Endothelial cell of umbilical vein (primary cell): ENCODE measurements around the gene SEC22A. TPM values are rescaled to one million over a fixed set of nuclear protein-coding genes. Genes with fewer than 3 reads are reported as not detected.

Source experiments
- BruUV-seq: library from RNA; stranded (reverse); fragments of 400-500 nt; replicated peaks from 2 replicates; lab custom pipeline; 2021; lab: Mats Ljungman, UMichigan
- CTCF ChIA-PET: fragments of 300-600, 350-600 bp; sonication (Branson Sonifier 250); formaldehyde crosslinking; loops from one replicate; lab custom pipeline; 2021; ENCODE audit warnings: antibody characterized with exemption, inconsistent platforms; lab: Charles Lee
- POLR2A ChIA-PET: fragments of 300-600, 350-600 bp; sonication (Branson Sonifier 250); formaldehyde crosslinking; loops from one replicate; lab custom pipeline; 2021; ENCODE audit warnings: antibody characterized with exemption, inconsistent platforms; lab: Charles Lee
- DNase-seq: peaks from one replicate; pipeline ENCODE4 v3.0.0-alpha.2; 2011; ENCODE audit warnings: low read depth, low spot score
- FAIRE-seq: peaks from 2 replicates; lab custom pipeline; 2011; peaks lifted over from hg19 to GRCh38; lab: Jason Lieb, UNC
- H2AFZ ChIP-seq: 2 replicates; pipeline ENCODE4 v1.6.0; 2012; ENCODE audit warnings: low read depth, low read length, control low read depth, inconsistent platforms
- H3K27ac ChIP-seq: 2 replicates; pipeline ENCODE4 v1.5.1; 2011; ENCODE audit warnings: low read depth, mild to moderate bottlenecking, control low read depth, low read length, moderate library complexity; ENCODE audit not compliant: insufficient read depth
- H3K27me3 ChIP-seq, 2 experiments: 2 replicates each; pipeline versions ENCODE4 v1.6.0 to v1.6.1; 2011; ENCODE audit warnings: low read length in 2 of 2, mixed read lengths in 1 of 2; ENCODE audit not compliant: control insufficient read depth in 2 of 2, insufficient read depth in 2 of 2
- H3K36me3 ChIP-seq, 2 experiments: 2 replicates in 1 of 2; 3 replicates in 1 of 2; pipeline ENCODE4 v1.5.1; 2011; ENCODE audit warnings: low read length in 2 of 2, mild to moderate bottlenecking in 1 of 2, moderate library complexity in 1 of 2; ENCODE audit not compliant: control insufficient read depth in 2 of 2, insufficient read depth in 2 of 2; ENCODE audit errors: extremely low read depth in 1 of 2
- H3K4me1 ChIP-seq: 3 replicates; pipeline ENCODE4 v1.5.1; 2011; ENCODE audit warnings: mild to moderate bottlenecking, low read length; ENCODE audit not compliant: control insufficient read depth, insufficient read depth; ENCODE audit errors: extremely low read depth
- H3K4me2 ChIP-seq: 2 replicates; pipeline ENCODE4 v1.6.1; 2011; ENCODE audit warnings: low read length, control low read depth, mixed read lengths; ENCODE audit not compliant: insufficient read depth
- H3K4me3 ChIP-seq, 3 experiments: fragments of 200-600 bp in 1 of 3; sonication (generic), shearing (Covaris generic) in 1 of 3; replicated peaks in 1 of 3; 2 replicates each; pipeline ENCODE4 v1.5.1; 2011 to 2016; ENCODE audit warnings: control low read depth in 3 of 3, low read length in 3 of 3, mild to moderate bottlenecking in 2 of 3, inconsistent platforms in 1 of 3, low read depth in 1 of 3, moderate library complexity in 1 of 3; ENCODE audit not compliant: insufficient read depth in 1 of 3
- H3K79me2 ChIP-seq: 2 replicates; pipeline ENCODE4 v1.6.0; 2012; ENCODE audit warnings: low read length, inconsistent platforms; ENCODE audit not compliant: control insufficient read depth, insufficient read depth
- H3K9ac ChIP-seq: replicated peaks from 2 replicates; pipeline ENCODE3; 2011; ENCODE audit warnings: low read length, control low read depth; ENCODE audit not compliant: insufficient read depth; ENCODE audit errors: extremely low read depth
- H3K9me1 ChIP-seq: replicated peaks from 3 replicates; pipeline ENCODE4 v1.6.0; 2011; ENCODE audit warnings: mild to moderate bottlenecking, low read length; ENCODE audit not compliant: control insufficient read depth, insufficient read depth; ENCODE audit errors: extremely low read depth
- H3K9me3 ChIP-seq: replicated peaks from 2 replicates; pipeline ENCODE4 v1.5.1; 2012; ENCODE audit warnings: low read length, inconsistent platforms; ENCODE audit not compliant: control insufficient read depth, insufficient read depth
- H4K20me1 ChIP-seq: replicated peaks from 2 replicates; pipeline ENCODE3; 2011; ENCODE audit warnings: mild to moderate bottlenecking, low read length; ENCODE audit not compliant: control insufficient read depth, insufficient read depth; ENCODE audit errors: extremely low read depth
- CTCF ChIP-seq, 2 donors: IDR thresholded peaks; 1 replicate in 1 of 2; 2 replicates in 1 of 2; pipeline ENCODE4 v1.5.1; 2011; ENCODE audit warnings: low read length in 2 of 2, mild to moderate bottlenecking in 2 of 2, moderate library complexity in 2 of 2, control low read depth in 1 of 2, inconsistent platforms in 1 of 2, low read depth in 1 of 2; ENCODE audit not compliant: insufficient read depth in 1 of 2; ENCODE audit errors: extremely low read depth in 1 of 2
- EZH2 ChIP-seq: IDR thresholded peaks from 2 replicates; pipeline ENCODE4 v1.6.1; 2012; ENCODE audit warnings: borderline replicate concordance, low read depth, mild to moderate bottlenecking, moderate library complexity, low read length, inconsistent platforms; ENCODE audit not compliant: severe bottlenecking
- FOS ChIP-seq: IDR thresholded peaks from 2 replicates; pipeline ENCODE4 v1.6.1; 2011; ENCODE audit warnings: mild to moderate bottlenecking, low read length, moderate library complexity, borderline replicate concordance; ENCODE audit not compliant: insufficient read depth
- GATA2 ChIP-seq: IDR thresholded peaks from 2 replicates; pipeline ENCODE4 v1.7.0; 2011; ENCODE audit warnings: low read depth, mild to moderate bottlenecking, moderate library complexity, mixed read lengths, low read length; ENCODE audit not compliant: insufficient read length, insufficient read depth
- JUN ChIP-seq: IDR thresholded peaks from 2 replicates; pipeline ENCODE4 v1.6.1; 2011; ENCODE audit warnings: borderline replicate concordance, low read depth; ENCODE audit not compliant: insufficient read length, insufficient read depth
- MAX ChIP-seq: IDR thresholded peaks from 2 replicates; pipeline ENCODE4 v1.6.1; 2011; ENCODE audit not compliant: insufficient read depth, insufficient read length
- MYC ChIP-seq: IDR thresholded peaks from one replicate; pipeline ENCODE4 v1.6.1; 2011; ENCODE audit warnings: mild to moderate bottlenecking, low read depth, low read length
- POLR2A ChIP-seq: IDR thresholded peaks from 2 replicates; pipeline ENCODE4 v1.6.1; 2012; ENCODE audit warnings: low read depth, mild to moderate bottlenecking, control low read depth, low read length
- POLR2AphosphoS5 ChIP-seq: IDR thresholded peaks from 2 replicates; pipeline ENCODE4 v1.6.1; 2012; ENCODE audit warnings: low read depth, mild to moderate bottlenecking, control low read depth, low read length, moderate library complexity; ENCODE audit not compliant: insufficient read depth
- dilution Hi-C: fragments of 300-500 bp; cut with MboI; formaldehyde crosslinking; loops from one replicate; pipeline ENCODE4 v1.15.0; 2019; ENCODE audit warnings: low sequenced_read_pairs; ENCODE audit not compliant: extremely low pct_ligation_motif_present
- intact Hi-C: fragments of 100-400 bp; cut with micrococcal nuclease; formaldehyde crosslinking; loops from one replicate; pipeline ENCODE4 v1.10.0; 2022
- polyA plus RNA-seq, 4 experiments: library from polyadenylated mRNA; depleted of rRNA in 3 of 4; stranded (reverse) in 3 of 4; unstranded in 1 of 4; fragments of >200 nt; gene quantifications; 2 replicates each; pipeline versions ENCODE4 v1.2.1 to v1.2.3, GENCODE V29; 2011 to 2012; ENCODE audit warnings: missing spikeins in 1 of 4
- total RNA-seq: library from RNA; stranded (reverse); gene quantifications from 2 replicates; pipeline ENCODE4 v1.2.3, GENCODE V29; 2021

Gene SEC22A
- total and polyA plus RNA-seq, 2 donors (not counting 3 experiments of a cell fraction or from before 2014, with no cell fraction given), result 20.1 to 26.8 TPM

GRCh38 chr3:123314359-123315270, 112.9 kb downstream of the SEC22A start:
- dilution Hi-C loops, result no loop called here
- POLR2A ChIA-PET, result no interaction called here
- H3K4me1 ChIP-seq, result no peaks in the 10 kb centered on the region

More at GRCh38 chr3:123314359-123315270, 112.9 kb downstream of the SEC22A start:
- Histone ChIP-seq H3K27ac (no peak overlapping the region), H3K9me3 (no peaks in the 10 kb centered on the region), H3K4me3 (no peak overlapping the region), H3K4me2 (no peak overlapping the region), H4K20me1 (no peaks in the 10 kb centered on the region), H2AFZ (no peak overlapping the region), H3K27me3 (peaks cover under 1 to 8% of the 10 kb centered on the region in 2 experiments), H3K9ac (no peak overlapping the region), H3K36me3 (no peaks in the 10 kb centered on the region), H3K9me1 (no peaks in the 10 kb centered on the region), H3K79me2 (no peaks in the 10 kb centered on the region)
- DNase-seq (no peak), FAIRE-seq (no peak)
- no TSS peak for BruUV-seq
- CTCF ChIA-PET, result interaction anchor here (1.3 kb wide), 1 partner anchor 15 kb away, joined by 4 read pairs; no protein-coding TSS in a partner anchor
- TF ChIP-seq GATA2 (no peak), CTCF (IDR thresholded peaks at IDR 0.05; ENCODE audit: extremely low read depth in 1 of 2, insufficient read depth in 1 of 2, low read depth in 1 of 2, low read length in 2 of 2) (no peak), FOS (no peak), MYC (no peak), POLR2A (no peak), JUN (no peak), MAX (no peak), POLR2AphosphoS5 (no peak), EZH2 (no peak)
- intact Hi-C loops, result no loop called here
